Measurements from ENCODE around the gene OR14C36. TPM values are rescaled to one million over a fixed set of nuclear protein-coding genes. Genes with fewer than 3 reads are reported as not detected.

Gene OR14C36
- total RNA-seq, 2 experiments from 2014 or later: not detected

DNA sequence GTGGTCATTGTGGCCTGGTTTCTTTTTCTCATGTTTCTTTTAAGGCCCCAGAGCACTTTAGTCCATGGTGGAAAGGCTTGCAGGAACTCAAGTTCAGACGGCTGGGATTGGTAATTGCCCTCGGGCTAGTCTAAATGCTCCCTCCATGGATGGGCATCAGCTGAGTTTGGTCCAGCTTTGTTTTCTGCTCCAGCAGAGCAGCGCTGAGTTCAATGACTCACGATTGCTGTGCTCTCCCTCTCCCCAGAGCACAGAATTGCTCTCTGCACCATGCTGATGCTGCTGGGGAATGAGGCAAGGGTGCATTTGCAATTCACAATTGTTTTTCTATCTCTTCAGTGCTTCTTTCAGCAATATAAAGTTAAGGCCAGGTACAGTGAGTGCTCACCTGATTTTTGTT is 25.2 kb downstream of the OR14C36 start:
- DNase-seq (ENCODE audit: low spot score): no peak
- no peak for TF ChIP-seq EZH2phosphoT487 (IDR thresholded peaks at IDR 0.05; ENCODE audit: borderline replicate concordance, low read depth, low read length)
- TF ChIP-seq, protein P1, sequence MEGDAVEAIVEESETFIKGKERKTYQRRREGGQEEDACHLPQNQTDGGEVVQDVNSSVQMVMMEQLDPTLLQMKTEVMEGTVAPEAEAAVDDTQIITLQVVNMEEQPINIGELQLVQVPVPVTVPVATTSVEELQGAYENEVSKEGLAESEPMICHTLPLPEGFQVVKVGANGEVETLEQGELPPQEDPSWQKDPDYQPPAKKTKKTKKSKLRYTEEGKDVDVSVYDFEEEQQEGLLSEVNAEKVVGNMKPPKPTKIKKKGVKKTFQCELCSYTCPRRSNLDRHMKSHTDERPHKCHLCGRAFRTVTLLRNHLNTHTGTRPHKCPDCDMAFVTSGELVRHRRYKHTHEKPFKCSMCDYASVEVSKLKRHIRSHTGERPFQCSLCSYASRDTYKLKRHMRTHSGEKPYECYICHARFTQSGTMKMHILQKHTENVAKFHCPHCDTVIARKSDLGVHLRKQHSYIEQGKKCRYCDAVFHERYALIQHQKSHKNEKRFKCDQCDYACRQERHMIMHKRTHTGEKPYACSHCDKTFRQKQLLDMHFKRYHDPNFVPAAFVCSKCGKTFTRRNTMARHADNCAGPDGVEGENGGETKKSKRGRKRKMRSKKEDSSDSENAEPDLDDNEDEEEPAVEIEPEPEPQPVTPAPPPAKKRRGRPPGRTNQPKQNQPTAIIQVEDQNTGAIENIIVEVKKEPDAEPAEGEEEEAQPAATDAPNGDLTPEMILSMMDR (conservative IDR thresholded peaks at IDR 0.05; ENCODE audit: low read length): no peak
- no peak overlapping the region for H2AFZ ChIP-seq (ENCODE audit: low read length)
- ChIA-PET POLR2A (no interaction called here), CTCF (ENCODE audit: unreplicated experiment) (no interaction called here)
- no TSS peak for BruUV-seq (replicated peaks)
- no peaks in the 10 kb centered on the region for H4K20me1 ChIP-seq (ENCODE audit: insufficient read depth, low read length)
- H3K4me2 ChIP-seq (ENCODE audit: low read length): no peak overlapping the region
- intact Hi-C loops (cut with micrococcal nuclease; ENCODE audit: unreplicated experiment): no loop called here
- no peaks in the 10 kb centered on the region for H3K4me1 ChIP-seq (ENCODE audit: insufficient read depth, low read length, poor library complexity, severe bottlenecking)
- H3K9me2 ChIP-seq (ENCODE audit: insufficient read depth, low read length): no peaks in the 10 kb centered on the region
- no peak overlapping the region for H3K4me3 ChIP-seq (ENCODE audit: low read depth, low read length, poor library complexity, severe bottlenecking)
- no peaks in the 10 kb centered on the region for H3K9me3 ChIP-seq (ENCODE audit: low read length)
- no peaks in the 10 kb centered on the region for H3K36me3 ChIP-seq (ENCODE audit: insufficient read depth, low read length)
- no peak overlapping the region for H3K27ac ChIP-seq (ENCODE audit: low read depth, low read length, poor library complexity, severe bottlenecking)
- H3K79me2 ChIP-seq (ENCODE audit: insufficient read depth, low read depth, low read length): no peaks in the 10 kb centered on the region

DNA sequence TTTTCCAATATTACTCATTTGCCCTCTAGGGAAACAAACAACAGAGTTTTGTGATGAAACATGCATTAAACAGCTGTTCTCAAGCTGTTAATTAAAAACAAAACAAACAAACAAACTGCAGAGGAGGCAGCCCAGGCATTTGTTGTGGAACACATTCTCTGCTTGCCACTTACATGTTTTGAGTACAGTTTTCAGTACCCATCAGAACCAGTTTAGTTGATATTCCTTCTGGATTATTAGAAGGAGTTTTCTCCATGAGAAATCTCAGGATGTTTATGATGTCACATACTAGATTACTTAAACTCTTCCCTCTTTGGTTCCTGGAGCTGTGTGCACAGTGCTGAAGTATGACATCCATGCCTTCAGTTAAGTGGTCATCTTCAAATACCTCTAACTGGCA is 26.9 kb downstream of the OR14C36 start, which contains the start of gene OR2T6:
Gene OR2T6, plus strand, starts transcription at position 301 of the 400 bp plus-strand sequence. CDS start 11,863 bp downstream, outside the sequence.
- no peak within 1 kb of the TSS for H3K4me3 ChIP-seq (ENCODE audit: low read depth, low read length, poor library complexity, severe bottlenecking)
- no peak for DNase-seq (ENCODE audit: low spot score)
- no peaks in the 10 kb centered on the region for H3K79me2 ChIP-seq (ENCODE audit: insufficient read depth, low read depth, low read length)
- no peaks in the 10 kb centered on the region for H3K9me2 ChIP-seq (ENCODE audit: insufficient read depth, low read length)
- no peaks in the 10 kb centered on the region for H4K20me1 ChIP-seq (ENCODE audit: insufficient read depth, low read length)
- no peaks in the 10 kb centered on the region for H3K36me3 ChIP-seq (ENCODE audit: insufficient read depth, low read length)
- intact Hi-C loops (cut with micrococcal nuclease; ENCODE audit: unreplicated experiment): no loop called here
- H3K9me3 ChIP-seq (ENCODE audit: low read length): no peaks in the 10 kb centered on the region
- TF ChIP-seq, protein P1 (conservative IDR thresholded peaks at IDR 0.05; ENCODE audit: low read length): no peak
- TF ChIP-seq EZH2phosphoT487 (IDR thresholded peaks at IDR 0.05; ENCODE audit: borderline replicate concordance, low read depth, low read length): no peak
- POLR2A ChIA-PET: no interaction called here
- no peak within 1 kb of the TSS for H2AFZ ChIP-seq (ENCODE audit: low read length)
- H3K4me1 ChIP-seq (ENCODE audit: insufficient read depth, low read length, poor library complexity, severe bottlenecking): no peaks in the 10 kb centered on the region
- H3K27ac ChIP-seq (ENCODE audit: low read depth, low read length, poor library complexity, severe bottlenecking): no peak within 1 kb of the TSS
- CTCF ChIA-PET (ENCODE audit: unreplicated experiment): no interaction called here
- no peak within 1 kb of the TSS for H3K4me2 ChIP-seq (ENCODE audit: low read length)
- no TSS peak for BruUV-seq (replicated peaks)

DNA sequence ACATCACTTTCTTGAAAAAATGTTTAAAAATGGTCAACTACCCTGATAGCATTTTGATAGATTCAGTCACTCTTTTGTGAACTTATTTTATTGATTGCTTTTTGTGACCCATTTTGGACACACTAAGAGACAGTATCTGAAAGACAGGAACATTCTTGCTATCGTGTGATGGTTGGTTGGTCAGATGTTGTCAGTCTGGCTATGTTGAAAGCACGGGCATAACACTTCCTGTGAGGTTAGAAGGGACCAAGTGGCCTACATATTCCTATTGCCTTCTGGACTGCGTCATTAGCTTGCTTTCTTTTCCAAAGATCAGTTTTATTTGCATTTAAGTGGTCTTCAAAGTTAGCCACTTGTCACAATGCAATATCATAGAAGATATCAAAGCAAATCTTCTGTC is 28.3 kb downstream of the OR14C36 start:
- Histone ChIP-seq H4K20me1 (ENCODE audit: insufficient read depth, low read length) (no peaks in the 10 kb centered on the region), H3K27ac (ENCODE audit: low read depth, low read length, poor library complexity, severe bottlenecking) (no peak overlapping the region), H3K9me2 (ENCODE audit: insufficient read depth, low read length) (no peaks in the 10 kb centered on the region), H3K9me3 (ENCODE audit: low read length) (no peaks in the 10 kb centered on the region), H3K36me3 (ENCODE audit: insufficient read depth, low read length) (no peaks in the 10 kb centered on the region), H3K4me2 (ENCODE audit: low read length) (no peak overlapping the region), H3K4me3 (ENCODE audit: low read depth, low read length, poor library complexity, severe bottlenecking) (no peak overlapping the region), H3K79me2 (ENCODE audit: insufficient read depth, low read depth, low read length) (no peaks in the 10 kb centered on the region), H2AFZ (ENCODE audit: low read length) (no peak overlapping the region), H3K4me1 (ENCODE audit: insufficient read depth, low read length, poor library complexity, severe bottlenecking) (no peaks in the 10 kb centered on the region)
- intact Hi-C loops (cut with micrococcal nuclease; ENCODE audit: unreplicated experiment): no loop called here
- no peak for DNase-seq (ENCODE audit: low spot score)
- TF ChIP-seq EZH2phosphoT487 (IDR thresholded peaks at IDR 0.05; ENCODE audit: borderline replicate concordance, low read depth, low read length): no peak
- TF ChIP-seq, protein P1 (conservative IDR thresholded peaks at IDR 0.05; ENCODE audit: low read length): no peak
- CTCF ChIA-PET (ENCODE audit: unreplicated experiment): no interaction called here
- POLR2A ChIA-PET: interaction anchor here (1.0 kb wide), 1 partner anchor 12 kb away, joined by 4 read pairs; no protein-coding TSS in a partner anchor
- no TSS peak for BruUV-seq (replicated peaks)

Data from OCI-LY7 (cell line).